C4-2B (cell line): ENCODE measurements around the gene TRMT44.

Experiments used
- ZFX ChIP-seq: fragments of 450-650 bp; IDR thresholded peaks from 2 replicates; pipeline ENCODE4 v1.6.1; 2017
- TF ChIP-seq, protein P1 (sequence below): fragments of 450-650 bp; conservative IDR thresholded peaks from 2 replicates; pipeline ENCODE4 v1.5.1; 2017; ENCODE audit warnings: mild to moderate bottlenecking

DNA sequence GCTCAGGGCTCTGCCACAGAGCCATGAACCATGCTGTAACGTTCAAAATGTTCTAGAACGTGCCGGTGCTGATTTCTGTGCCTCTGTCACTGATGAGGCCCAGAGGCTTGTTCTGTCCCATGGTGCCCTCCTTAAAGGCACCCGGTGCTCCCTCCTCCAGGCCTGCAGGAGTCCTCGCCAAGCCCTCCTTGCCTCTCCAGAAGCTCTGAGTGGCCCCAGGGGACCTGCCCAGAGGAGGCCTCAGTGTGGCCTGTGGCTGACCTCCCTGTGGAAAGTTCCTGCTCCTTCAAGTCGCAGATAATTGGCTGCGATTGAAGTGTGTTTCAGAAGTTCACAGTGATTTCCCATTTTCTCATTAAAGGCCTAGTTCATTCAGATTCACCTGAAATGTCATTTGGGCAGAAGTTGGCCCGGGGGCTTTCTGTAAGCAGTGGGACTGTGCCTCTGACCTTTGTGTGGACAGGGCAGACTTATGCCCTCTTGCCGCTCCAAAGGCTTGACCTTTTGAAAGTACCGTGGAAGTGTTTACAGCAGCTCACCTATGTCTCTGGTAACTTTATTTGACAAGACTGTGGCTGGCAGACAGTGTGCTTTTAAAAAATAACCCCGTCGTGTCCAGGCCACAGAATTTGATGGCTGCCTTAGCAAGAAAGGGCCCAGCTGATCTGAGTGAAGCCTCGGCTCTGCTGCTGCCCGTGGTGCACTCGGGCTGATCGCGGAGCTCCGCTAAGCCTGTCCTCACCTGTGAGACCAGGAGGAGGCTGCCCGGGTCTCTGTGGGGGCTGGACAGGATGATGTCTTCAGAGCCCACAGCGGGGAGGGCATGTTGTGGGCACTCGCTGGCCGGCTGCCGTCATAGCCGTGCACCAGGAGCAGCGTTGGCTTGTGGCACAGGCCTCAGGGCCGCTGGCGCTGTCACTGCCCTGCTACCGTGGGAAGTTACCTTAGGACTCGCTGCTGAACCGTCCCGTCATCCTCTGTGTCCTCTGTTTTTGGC lies 25.3 kb downstream of the TRMT44 start:
- TF ChIP-seq, protein P1, sequence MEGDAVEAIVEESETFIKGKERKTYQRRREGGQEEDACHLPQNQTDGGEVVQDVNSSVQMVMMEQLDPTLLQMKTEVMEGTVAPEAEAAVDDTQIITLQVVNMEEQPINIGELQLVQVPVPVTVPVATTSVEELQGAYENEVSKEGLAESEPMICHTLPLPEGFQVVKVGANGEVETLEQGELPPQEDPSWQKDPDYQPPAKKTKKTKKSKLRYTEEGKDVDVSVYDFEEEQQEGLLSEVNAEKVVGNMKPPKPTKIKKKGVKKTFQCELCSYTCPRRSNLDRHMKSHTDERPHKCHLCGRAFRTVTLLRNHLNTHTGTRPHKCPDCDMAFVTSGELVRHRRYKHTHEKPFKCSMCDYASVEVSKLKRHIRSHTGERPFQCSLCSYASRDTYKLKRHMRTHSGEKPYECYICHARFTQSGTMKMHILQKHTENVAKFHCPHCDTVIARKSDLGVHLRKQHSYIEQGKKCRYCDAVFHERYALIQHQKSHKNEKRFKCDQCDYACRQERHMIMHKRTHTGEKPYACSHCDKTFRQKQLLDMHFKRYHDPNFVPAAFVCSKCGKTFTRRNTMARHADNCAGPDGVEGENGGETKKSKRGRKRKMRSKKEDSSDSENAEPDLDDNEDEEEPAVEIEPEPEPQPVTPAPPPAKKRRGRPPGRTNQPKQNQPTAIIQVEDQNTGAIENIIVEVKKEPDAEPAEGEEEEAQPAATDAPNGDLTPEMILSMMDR = no peak
- TF ChIP-seq ZFX = no peak
